ENCODE results near the gene FARS2. TPM values are rescaled to one million over a fixed set of nuclear protein-coding genes. Genes with fewer than 3 reads are reported as not detected.

The FARS2 gene
- total and polyA plus RNA-seq, 9 of the 15 experiments (the other 6 are each of a cell fraction or from before 2014, with no cell fraction given), result 16.5 to 62.2 (median 27.0) TPM

DNA sequence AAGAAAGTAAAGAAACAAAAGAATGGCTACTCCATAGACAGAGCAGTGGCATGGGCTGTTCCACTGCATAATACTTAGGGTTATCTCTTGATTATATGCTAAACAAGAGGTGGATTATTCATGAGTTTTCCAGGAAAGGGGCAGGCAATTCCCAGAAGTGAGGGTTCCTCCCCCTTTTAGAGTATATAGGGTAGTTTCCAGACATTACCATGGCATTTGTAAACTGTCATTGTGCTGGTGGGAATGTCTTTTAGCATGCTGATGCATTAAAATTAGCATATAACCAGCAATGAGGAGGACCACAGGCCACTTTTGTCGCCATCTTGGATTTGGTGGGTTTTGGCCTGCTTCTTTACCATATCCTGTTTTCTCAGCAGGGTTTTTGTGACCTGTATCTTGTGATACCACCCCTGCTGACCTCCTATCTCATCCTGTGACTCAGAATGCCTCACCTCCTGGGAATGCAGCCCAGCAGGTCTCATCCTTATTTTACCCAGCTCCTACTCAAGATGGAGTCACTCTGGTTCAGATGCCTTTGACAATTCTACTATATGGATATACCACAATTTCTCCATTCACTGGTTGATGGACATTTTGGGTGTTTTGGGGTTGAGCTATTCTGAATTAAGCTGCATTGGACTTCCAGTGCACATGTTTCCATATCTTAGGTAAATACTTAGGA lies 280.6 kb downstream of the FARS2 start (continued):
- TF ChIP-seq, protein P1, sequence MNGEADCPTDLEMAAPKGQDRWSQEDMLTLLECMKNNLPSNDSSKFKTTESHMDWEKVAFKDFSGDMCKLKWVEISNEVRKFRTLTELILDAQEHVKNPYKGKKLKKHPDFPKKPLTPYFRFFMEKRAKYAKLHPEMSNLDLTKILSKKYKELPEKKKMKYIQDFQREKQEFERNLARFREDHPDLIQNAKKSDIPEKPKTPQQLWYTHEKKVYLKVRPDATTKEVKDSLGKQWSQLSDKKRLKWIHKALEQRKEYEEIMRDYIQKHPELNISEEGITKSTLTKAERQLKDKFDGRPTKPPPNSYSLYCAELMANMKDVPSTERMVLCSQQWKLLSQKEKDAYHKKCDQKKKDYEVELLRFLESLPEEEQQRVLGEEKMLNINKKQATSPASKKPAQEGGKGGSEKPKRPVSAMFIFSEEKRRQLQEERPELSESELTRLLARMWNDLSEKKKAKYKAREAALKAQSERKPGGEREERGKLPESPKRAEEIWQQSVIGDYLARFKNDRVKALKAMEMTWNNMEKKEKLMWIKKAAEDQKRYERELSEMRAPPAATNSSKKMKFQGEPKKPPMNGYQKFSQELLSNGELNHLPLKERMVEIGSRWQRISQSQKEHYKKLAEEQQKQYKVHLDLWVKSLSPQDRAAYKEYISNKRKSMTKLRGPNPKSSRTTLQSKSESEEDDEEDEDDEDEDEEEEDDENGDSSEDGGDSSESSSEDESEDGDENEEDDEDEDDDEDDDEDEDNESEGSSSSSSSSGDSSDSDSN (IDR thresholded peaks at IDR 0.05; ENCODE audit: borderline replicate concordance in 1 of 2, low read depth in 2 of 2, low read length in 2 of 2), result no peak
- TF ChIP-seq GTF2F1 (IDR thresholded peaks at IDR 0.05; ENCODE audit: low read depth, low read length), result no peak
- no peak for TF ChIP-seq SP2 (IDR thresholded peaks at IDR 0.05; ENCODE audit: extremely low read depth, low read depth, low read length, poor library complexity, severe bottlenecking)
- TF ChIP-seq RNF2 (IDR thresholded peaks at IDR 0.05), result no peak
- no peak for TF ChIP-seq ZNF696 (CRISPR knock-in tag; conservative IDR thresholded peaks at IDR 0.05)
- TF ChIP-seq, protein P2, sequence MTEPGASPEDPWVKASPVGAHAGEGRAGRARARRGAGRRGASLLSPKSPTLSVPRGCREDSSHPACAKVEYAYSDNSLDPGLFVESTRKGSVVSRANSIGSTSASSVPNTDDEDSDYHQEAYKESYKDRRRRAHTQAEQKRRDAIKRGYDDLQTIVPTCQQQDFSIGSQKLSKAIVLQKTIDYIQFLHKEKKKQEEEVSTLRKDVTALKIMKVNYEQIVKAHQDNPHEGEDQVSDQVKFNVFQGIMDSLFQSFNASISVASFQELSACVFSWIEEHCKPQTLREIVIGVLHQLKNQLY (CRISPR knock-in tag; conservative IDR thresholded peaks at IDR 0.05), result no peak
- TF ChIP-seq RBM15 (IDR thresholded peaks at IDR 0.05; ENCODE audit: insufficient read depth, low read length), result no peak
- TF ChIP-seq, protein P3, sequence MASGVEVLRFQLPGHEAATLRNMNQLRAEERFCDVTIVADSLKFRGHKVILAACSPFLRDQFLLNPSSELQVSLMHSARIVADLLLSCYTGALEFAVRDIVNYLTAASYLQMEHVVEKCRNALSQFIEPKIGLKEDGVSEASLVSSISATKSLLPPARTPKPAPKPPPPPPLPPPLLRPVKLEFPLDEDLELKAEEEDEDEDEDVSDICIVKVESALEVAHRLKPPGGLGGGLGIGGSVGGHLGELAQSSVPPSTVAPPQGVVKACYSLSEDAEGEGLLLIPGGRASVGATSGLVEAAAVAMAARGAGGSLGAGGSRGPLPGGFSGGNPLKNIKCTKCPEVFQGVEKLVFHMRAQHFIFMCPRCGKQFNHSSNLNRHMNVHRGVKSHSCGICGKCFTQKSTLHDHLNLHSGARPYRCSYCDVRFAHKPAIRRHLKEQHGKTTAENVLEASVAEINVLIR (CRISPR knock-in tag; IDR thresholded peaks at IDR 0.05), result peak; percentile 65; the same call in 1 of the 2 replicates
- TF ChIP-seq BRCA1 (IDR thresholded peaks at IDR 0.05), result no peak
- no peak for TF ChIP-seq BRCA1 (CRISPR knock-in tag; IDR thresholded peaks at IDR 0.05)
- TF ChIP-seq LCOR (CRISPR knock-in tag; IDR thresholded peaks at IDR 0.05), result no peak
- no peak for TF ChIP-seq RAD51 (IDR thresholded peaks at IDR 0.05; ENCODE audit: borderline replicate concordance, low read depth)
- no peak for TF ChIP-seq ZNF347 (CRISPR knock-in tag; IDR thresholded peaks at IDR 0.05; ENCODE audit: low read depth)
- TF ChIP-seq, protein P4, sequence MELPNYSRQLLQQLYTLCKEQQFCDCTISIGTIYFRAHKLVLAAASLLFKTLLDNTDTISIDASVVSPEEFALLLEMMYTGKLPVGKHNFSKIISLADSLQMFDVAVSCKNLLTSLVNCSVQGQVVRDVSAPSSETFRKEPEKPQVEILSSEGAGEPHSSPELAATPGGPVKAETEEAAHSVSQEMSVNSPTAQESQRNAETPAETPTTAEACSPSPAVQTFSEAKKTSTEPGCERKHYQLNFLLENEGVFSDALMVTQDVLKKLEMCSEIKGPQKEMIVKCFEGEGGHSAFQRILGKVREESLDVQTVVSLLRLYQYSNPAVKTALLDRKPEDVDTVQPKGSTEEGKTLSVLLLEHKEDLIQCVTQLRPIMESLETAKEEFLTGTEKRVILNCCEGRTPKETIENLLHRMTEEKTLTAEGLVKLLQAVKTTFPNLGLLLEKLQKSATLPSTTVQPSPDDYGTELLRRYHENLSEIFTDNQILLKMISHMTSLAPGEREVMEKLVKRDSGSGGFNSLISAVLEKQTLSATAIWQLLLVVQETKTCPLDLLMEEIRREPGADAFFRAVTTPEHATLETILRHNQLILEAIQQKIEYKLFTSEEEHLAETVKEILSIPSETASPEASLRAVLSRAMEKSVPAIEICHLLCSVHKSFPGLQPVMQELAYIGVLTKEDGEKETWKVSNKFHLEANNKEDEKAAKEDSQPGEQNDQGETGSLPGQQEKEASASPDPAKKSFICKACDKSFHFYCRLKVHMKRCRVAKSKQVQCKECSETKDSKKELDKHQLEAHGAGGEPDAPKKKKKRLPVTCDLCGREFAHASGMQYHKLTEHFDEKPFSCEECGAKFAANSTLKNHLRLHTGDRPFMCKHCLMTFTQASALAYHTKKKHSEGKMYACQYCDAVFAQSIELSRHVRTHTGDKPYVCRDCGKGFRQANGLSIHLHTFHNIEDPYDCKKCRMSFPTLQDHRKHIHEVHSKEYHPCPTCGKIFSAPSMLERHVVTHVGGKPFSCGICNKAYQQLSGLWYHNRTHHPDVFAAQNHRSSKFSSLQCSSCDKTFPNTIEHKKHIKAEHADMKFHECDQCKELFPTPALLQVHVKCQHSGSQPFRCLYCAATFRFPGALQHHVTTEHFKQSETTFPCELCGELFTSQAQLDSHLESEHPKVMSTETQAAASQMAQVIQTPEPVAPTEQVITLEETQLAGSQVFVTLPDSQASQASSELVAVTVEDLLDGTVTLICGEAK (IDR thresholded peaks at IDR 0.05), result no peak
- TF ChIP-seq, protein P4 (CRISPR knock-in tag; IDR thresholded peaks at IDR 0.05), result no peak
